Stimulated activated CD4-positive, alpha-beta T cell treated with anti-CD3 and anti-CD28 coated beads, Interleukin-1b, Interleukin-23, amount 100 ng/mL, for 48 hours (primary cell): Measurements from ENCODE around the gene AXL.

Experiments used
- DNase-seq: peaks from one replicate; pipeline ENCODE4 v3.0.0-alpha.2; 2020

The AXL gene

GRCh38 chr19:41309180-41310032 is 90.4 kb downstream of the AXL start:
- no peak for DNase-seq

GRCh38 chr19:41310033-41310831 is 91.2 kb downstream of the AXL start, which contains the start of gene CCDC97:
Gene CCDC97 (plus strand): TSS chr19:41310172. CDS start chr19:41310311, 139 bp downstream.
- peak; percentile 88 for DNase-seq

- no peak for DNase-seq
Observed at GRCh38 chr19:41311072-41311471, 92.0 kb downstream of the AXL start.
